HG03060 (cell line): ENCODE measurements around the gene GEMIN5.
A peak's percentile ranks its signal among the peaks of the same experiment; 100 is the strongest.
"Not testable (repeated sequence)": the region's sequence is repeated elsewhere in the genome, so short reads cannot be mapped to it uniquely, and the experiment has no call there.

Experiments
- ATAC-seq: cut with Tn5 transposase; IDR thresholded peaks from one replicate; pipeline ENCODE4 v1.9.1; 2021; ENCODE audit warnings: low read depth, moderate number of reproducible peaks; ENCODE audit not compliant: unreplicated experiment

The GEMIN5 gene

GRCh38 chr5:154937718-154938466 is at the start of gene GEMIN5:
TSS of gene GEMIN5 (minus strand) at chr5:154938211. CDS start at chr5:154938133, 78 bp downstream.
- ATAC-seq = peak; percentile 51

GRCh38 chr5:154986151-154986550 is 48.1 kb upstream of the GEMIN5 start:
- ATAC-seq = no peak

GRCh38 chr5:154984946-154985516 is 47.0 kb upstream of the GEMIN5 start:
- ATAC-seq = no peak

GRCh38 chr5:154978294-154978693 is 40.3 kb upstream of the GEMIN5 start:
- not testable (repeated sequence) for ATAC-seq

- ATAC-seq = no peak
Measured at GRCh38 chr5:154977409-154977808, 39.4 kb upstream of the GEMIN5 start.

GRCh38 chr5:154976082-154976481 is 38.1 kb upstream of the GEMIN5 start:
- ATAC-seq = not testable (repeated sequence)

- ATAC-seq = no peak
Measured at GRCh38 chr5:154972476-154973080, 34.6 kb upstream of the GEMIN5 start.

- ATAC-seq = no peak
Measured at GRCh38 chr5:154971501-154971900, 33.5 kb upstream of the GEMIN5 start.

- no peak for ATAC-seq
Measured at GRCh38 chr5:154970759-154971158, 32.7 kb upstream of the GEMIN5 start.

- ATAC-seq = no peak
Measured at GRCh38 chr5:154968953-154969352, 30.9 kb upstream of the GEMIN5 start.

GRCh38 chr5:154967421-154968024 is 29.5 kb upstream of the GEMIN5 start:
- no peak for ATAC-seq

GRCh38 chr5:154966874-154967273 is 28.9 kb upstream of the GEMIN5 start:
- no peak for ATAC-seq

- no peak for ATAC-seq
Measured at GRCh38 chr5:154966081-154966841, 28.2 kb upstream of the GEMIN5 start.

- peak; percentile 100 for ATAC-seq
Measured at GRCh38 chr5:154962494-154962893, 24.5 kb upstream of the GEMIN5 start.

GRCh38 chr5:154956712-154957111 is 18.7 kb upstream of the GEMIN5 start:
- no peak for ATAC-seq

GRCh38 chr5:154949781-154950180 is 11.8 kb upstream of the GEMIN5 start:
- no peak for ATAC-seq

- ATAC-seq = no peak
Measured at GRCh38 chr5:154948313-154948712, 10.3 kb upstream of the GEMIN5 start.

- no peak for ATAC-seq
Measured at GRCh38 chr5:154947778-154948177, 9.8 kb upstream of the GEMIN5 start.

GRCh38 chr5:154945695-154946301 is 7.8 kb upstream of the GEMIN5 start:
- ATAC-seq = no peak

GRCh38 chr5:154944716-154945115 is 6.7 kb upstream of the GEMIN5 start:
- ATAC-seq = no peak
